Mucosa of stomach (tissue), 1 donor: ENCODE data around the gene CERS6.
"Not testable (repeated sequence)": the region's sequence is repeated elsewhere in the genome, so short reads cannot be mapped to it uniquely, and the experiment has no call there.

Experiments used
- H3K27me3 ChIP-seq: one replicate; pipeline ENCODE4 v1.7.0; 2013; ENCODE audit warnings: mild to moderate bottlenecking, low read length; ENCODE audit not compliant: control insufficient read depth, insufficient read depth
- H3K36me3 ChIP-seq: one replicate; pipeline ENCODE4 v1.7.0; 2013; ENCODE audit warnings: low read length; ENCODE audit not compliant: control insufficient read depth, insufficient read depth
- H3K4me1 ChIP-seq: one replicate; pipeline ENCODE4 v1.7.0; 2013; ENCODE audit warnings: mild to moderate bottlenecking, low read length; ENCODE audit not compliant: control insufficient read depth, insufficient read depth
- H3K4me3 ChIP-seq: one replicate; pipeline ENCODE4 v1.7.0; 2013; ENCODE audit warnings: low read length
- H3K9ac ChIP-seq: one replicate; pipeline ENCODE4 v1.7.0; 2013; ENCODE audit warnings: mild to moderate bottlenecking, low read length, moderate library complexity
- H3K9me3 ChIP-seq: one replicate; pipeline ENCODE4 v1.7.0; 2013; ENCODE audit warnings: mild to moderate bottlenecking, low read length, moderate library complexity; ENCODE audit not compliant: control insufficient read depth
- donor health status: Pancreatic carcinoma.

The CERS6 gene

DNA sequence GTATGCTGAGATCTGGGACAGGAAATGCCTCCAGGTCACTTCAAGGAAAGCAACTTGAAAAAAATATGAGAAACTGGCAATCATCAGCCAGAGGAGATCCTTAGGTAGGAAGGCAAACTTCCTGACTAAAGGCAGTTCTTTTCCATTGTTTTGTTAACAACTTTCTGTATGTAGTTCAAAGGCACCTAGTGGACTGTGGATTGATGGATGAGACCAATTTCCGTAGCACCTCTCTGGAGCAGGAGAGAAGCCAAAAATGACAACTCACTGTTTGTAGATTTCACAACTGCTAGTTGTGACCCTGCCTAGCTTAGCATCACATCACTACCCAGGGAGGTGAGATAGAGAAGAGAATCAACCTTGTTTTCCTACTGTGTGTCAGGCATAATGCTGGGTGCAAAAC, 324.6 kb downstream of the CERS6 start:
- no peak overlapping the region for H3K9ac ChIP-seq
- no peaks in the 10 kb centered on the region for H3K36me3 ChIP-seq
- H3K4me1 ChIP-seq, result peaks cover 11% of the 10 kb centered on the region
- H3K4me3 ChIP-seq, result no peak overlapping the region
- H3K27me3 ChIP-seq, result no peaks in the 10 kb centered on the region
- no peaks in the 10 kb centered on the region for H3K9me3 ChIP-seq

DNA sequence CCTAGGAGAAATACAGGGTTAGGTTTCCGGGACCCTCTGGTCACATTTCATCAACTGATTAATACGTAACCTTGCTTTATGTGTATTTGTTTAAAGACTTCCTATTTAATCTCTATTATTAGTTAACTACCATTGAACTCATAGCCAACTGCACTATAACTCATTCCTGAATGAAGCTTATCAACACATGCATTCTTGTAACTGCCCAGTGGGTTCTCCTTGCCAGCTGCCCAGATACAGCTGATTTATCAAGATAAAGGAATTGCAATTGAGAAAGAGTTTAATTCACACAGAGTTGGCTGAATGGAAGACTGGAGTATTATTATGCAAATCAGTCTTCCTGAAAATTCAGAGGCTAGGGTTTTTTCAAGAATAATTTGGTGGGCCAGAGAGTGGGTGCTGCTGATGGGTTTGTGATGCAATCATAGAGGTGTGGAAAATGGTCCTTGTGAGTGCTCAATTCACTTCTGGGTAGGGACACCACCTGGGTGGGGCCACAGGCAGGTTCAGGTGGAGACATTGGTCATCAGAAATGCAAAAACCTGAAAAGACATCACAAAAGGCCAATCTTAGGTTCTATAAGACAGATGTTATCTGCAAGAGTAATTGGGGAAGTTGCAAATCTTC, 325.2 kb downstream of the CERS6 start:
- no peak overlapping the region for H3K9ac ChIP-seq
- H3K36me3 ChIP-seq, result no peaks in the 10 kb centered on the region

DNA sequence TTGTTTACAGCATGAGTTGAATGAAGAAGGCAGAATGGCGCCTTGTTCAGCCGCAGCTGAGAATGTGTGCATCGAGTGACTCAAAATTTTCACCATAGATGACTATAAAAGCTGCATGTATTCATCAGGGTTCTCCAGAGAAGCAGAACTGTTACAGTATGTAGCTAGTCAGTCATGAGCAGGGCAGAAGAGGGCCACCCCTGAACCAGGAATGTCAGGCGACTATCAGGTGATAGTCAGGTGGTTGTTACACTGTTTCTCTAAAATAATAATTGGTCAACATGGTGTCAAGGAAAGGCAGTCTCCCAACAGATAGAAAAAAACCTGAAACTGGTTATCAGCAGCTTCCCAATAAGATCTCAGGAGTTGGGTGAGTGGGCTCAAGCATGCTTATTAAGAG, 326.2 kb downstream of the CERS6 start:
- Histone ChIP-seq H3K9ac (no peak overlapping the region), H3K36me3 (no peaks in the 10 kb centered on the region), H3K27me3 (no peaks in the 10 kb centered on the region), H3K4me3 (no peak overlapping the region), H3K4me1 (peaks cover 11% of the 10 kb centered on the region), H3K9me3 (no peaks in the 10 kb centered on the region)

More for the DNA sequence above, 325.2 kb downstream of the CERS6 start:
- Histone ChIP-seq H3K9me3 (no peaks in the 10 kb centered on the region), H3K4me1 (peaks cover 11% of the 10 kb centered on the region), H3K4me3 (no peak overlapping the region), H3K27me3 (no peaks in the 10 kb centered on the region)

DNA sequence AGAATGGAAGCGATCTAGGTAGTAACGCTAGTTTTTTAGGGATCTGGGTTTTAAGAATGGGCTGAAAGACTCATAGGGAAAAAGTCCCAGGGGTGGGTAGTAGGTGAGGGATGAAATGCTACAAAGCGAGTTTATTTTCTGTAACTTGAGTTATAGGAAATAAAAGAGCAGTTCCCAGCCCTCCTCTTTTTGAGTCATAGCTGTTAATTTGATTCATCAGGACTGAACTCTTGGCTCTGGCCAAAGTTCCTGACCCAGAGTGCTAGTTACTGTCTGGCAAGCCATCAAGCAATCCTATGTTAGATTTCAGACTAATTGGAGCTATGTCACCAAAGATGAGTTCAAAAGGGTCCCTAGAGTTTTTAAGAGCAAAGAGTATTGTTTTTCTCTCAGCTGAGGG, 328.9 kb downstream of the CERS6 start:
- no peaks in the 10 kb centered on the region for H3K9me3 ChIP-seq
- H3K4me3 ChIP-seq, result no peak overlapping the region
- no peaks in the 10 kb centered on the region for H3K27me3 ChIP-seq
- no peak overlapping the region for H3K9ac ChIP-seq
- H3K36me3 ChIP-seq, result no peaks in the 10 kb centered on the region
- H3K4me1 ChIP-seq, result peaks cover 11% of the 10 kb centered on the region

DNA sequence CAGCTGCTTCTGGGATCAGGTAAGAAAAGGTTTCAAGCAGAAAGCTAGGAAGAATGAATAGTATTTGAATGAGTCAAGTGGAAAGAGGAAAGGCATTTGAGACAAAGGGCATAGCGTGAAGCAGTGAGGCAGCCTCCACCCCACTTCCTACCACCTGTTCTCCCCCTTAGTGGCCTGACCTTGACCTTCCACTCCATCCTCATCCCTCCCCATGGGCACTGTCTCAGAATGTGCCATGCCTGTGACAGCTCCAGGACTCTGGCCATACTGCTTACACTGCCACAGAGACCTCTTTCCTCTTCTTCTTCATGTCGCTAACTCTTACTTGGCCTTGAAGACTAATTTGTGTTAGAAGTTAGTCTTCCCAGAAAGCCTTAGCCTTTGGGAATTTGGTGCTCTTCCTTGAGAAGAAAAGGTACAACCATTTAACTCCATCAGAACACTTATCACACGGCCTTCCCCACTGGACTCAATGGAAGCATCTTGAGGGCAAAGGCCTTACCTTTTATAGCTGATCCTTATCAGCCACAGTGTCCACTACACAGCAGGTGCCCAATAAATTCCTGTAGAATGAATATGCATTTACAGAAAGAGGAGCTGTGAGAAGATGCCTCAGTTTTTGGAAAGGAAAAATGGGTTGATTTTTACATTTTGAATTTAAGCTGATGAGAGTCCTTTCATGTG, 331.2 kb downstream of the CERS6 start:
- no peaks in the 10 kb centered on the region for H3K4me1 ChIP-seq
- H3K36me3 ChIP-seq, result no peaks in the 10 kb centered on the region
- H3K9me3 ChIP-seq, result no peaks in the 10 kb centered on the region
- H3K4me3 ChIP-seq, result no peak overlapping the region
- H3K27me3 ChIP-seq, result no peaks in the 10 kb centered on the region
- no peak overlapping the region for H3K9ac ChIP-seq

DNA sequence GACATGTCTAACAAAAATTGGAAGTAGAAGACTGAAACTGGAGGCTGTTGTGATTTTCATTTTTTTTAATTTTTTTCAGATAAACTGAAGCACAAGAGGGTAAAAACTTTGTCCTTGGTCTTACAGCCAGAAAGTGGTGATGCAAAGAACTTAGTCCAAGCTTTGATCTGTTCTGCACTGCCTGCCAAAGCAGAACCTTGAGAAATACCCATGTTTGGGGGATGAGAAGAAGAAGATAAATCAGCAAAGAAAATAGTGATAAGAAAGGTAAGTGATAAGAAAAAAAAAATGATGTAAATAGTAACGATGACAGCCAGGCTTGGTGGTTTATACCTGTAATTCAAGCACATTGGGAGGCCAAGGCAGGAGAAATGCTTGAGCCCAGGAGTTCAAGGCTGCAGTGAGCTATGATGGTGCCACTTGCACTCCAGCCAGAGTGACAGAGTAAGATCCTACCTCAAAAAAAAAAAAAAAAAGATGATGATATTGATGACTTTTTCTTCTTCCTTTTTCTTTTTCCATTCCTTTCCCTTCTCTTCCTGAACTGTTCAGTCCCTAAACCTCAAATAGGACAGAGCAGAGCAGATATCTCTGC, 331.8 kb downstream of the CERS6 start:
- no peaks in the 10 kb centered on the region for H3K4me1 ChIP-seq
- no peak overlapping the region for H3K4me3 ChIP-seq
- H3K27me3 ChIP-seq, result no peaks in the 10 kb centered on the region
- no peak overlapping the region for H3K9ac ChIP-seq
- no peaks in the 10 kb centered on the region for H3K9me3 ChIP-seq
- no peaks in the 10 kb centered on the region for H3K36me3 ChIP-seq

DNA sequence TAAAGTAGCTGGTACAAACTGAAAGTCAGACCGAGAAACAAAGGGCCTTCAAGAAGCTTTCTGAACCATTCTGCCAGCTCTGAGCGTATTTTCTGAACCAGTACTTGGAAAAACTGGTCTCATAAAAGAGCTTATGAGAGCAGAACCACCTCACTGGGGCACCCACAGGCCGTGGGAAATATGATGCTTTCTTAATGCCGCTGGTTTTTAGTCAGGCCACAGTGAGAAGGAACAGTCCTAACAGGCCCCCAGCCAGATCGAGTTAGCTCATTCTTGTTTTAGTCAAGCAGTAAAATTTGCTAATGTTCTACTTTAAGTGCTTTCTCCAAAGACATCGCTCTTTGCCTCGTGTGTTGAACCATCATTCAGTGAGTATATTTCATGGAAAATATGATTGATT, 333.7 kb downstream of the CERS6 start:
- Histone ChIP-seq H3K9me3 (no peaks in the 10 kb centered on the region), H3K36me3 (no peaks in the 10 kb centered on the region)

DNA sequence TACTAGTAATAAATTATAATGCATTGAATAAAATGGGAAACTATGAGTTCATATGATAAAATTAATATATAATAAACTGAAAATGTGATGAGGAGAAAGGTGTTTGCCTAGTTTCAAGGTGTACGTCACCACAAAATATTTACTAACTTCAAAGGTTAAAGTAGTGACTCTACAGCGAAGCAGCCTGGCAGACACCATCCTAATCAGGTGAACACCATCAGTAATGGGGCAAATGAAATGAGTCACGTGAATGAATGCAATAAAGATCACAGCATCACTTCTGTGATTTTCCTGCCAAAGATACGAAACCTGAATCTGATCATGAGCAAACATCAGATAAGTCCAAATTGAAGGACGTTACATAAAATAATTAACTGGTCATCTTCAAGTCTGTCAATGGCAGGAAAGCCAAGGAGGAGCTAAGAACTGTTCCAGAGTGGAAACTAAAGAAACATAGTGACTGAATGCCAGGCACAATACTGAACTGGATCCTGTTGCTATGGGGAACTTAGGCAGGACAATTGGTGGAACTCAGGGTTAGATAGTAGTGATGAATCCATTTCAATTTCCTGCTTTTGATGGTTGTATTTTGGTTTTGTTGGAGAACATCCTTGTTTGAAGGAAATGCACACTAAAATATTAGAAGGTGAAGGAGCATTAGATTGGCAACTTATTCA, 334.3 kb downstream of the CERS6 start:
- Histone ChIP-seq H3K27me3 (no peaks in the 10 kb centered on the region), H3K9ac (no peak overlapping the region), H3K9me3 (no peaks in the 10 kb centered on the region), H3K4me1 (no peaks in the 10 kb centered on the region), H3K36me3 (no peaks in the 10 kb centered on the region), H3K4me3 (no peak overlapping the region)

More for the DNA sequence above, 333.7 kb downstream of the CERS6 start:
- H3K4me3 ChIP-seq, result no peak overlapping the region
- no peaks in the 10 kb centered on the region for H3K4me1 ChIP-seq
- H3K9ac ChIP-seq, result no peak overlapping the region
- no peaks in the 10 kb centered on the region for H3K27me3 ChIP-seq

DNA sequence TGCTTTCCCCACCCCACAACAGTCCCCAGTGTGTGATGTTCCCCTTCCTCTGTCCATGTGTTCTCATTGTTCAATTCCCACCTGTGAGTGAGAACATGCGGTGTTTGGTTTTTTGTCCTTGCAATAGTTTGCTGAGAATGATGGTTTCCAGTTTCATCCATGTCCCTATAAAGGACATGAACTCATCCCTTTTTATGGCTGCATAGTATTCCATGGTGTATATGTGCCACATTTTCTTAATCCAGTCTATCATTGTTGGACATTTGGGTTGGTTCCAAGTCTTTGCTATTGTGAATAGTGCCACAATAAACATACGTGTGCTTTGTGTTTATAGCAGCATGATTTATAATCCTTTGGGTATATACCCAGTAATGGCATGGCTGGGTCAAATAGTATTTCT, 335.1 kb downstream of the CERS6 start:
- H3K9ac ChIP-seq, H3K27me3 ChIP-seq, H3K4me3 ChIP-seq, H3K36me3 ChIP-seq, H3K4me1 ChIP-seq, H3K9me3 ChIP-seq: not testable (repeated sequence)

DNA sequence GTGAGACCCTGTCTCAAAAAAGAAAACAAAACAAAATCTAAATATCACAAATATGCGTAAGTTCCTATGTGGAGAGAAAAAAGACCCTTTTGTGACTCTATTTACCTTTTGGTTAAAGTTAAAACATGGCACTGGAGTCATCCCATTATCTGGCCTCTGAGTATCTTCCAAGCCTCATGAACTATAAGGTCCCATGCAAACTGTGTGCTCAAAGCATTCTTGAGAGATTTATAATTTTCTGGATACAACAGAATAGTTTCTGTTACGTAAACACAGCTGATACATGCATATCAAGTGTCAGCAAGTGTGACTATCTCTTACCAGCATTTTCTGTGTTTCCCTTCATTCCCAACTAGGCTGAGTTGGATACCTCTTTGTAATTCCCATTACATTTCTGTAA, 337.5 kb downstream of the CERS6 start:
- Histone ChIP-seq H3K4me3 (no peak overlapping the region), H3K9me3 (no peaks in the 10 kb centered on the region), H3K4me1 (peaks cover 18% of the 10 kb centered on the region), H3K27me3 (no peaks in the 10 kb centered on the region), H3K36me3 (no peaks in the 10 kb centered on the region), H3K9ac (no peak overlapping the region)

DNA sequence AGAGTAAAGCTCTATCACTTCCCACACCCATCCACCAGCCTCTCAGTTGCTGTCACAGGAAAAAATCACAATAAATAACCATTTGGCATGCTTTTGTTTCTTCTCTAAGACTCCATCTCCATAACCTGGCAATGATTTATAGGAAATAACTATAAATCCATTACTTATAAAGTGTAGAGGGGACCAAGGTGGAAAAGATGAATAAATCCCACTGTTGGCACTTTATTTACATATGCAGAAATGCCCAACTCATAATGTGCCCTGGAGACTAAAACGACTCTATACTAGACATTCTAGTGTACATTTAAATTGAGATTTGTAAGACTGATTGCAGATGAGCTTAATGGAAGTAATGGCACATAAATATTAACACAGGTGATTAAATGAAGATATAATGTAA, 338.9 kb downstream of the CERS6 start:
- H3K27me3 ChIP-seq, result no peaks in the 10 kb centered on the region
- no peaks in the 10 kb centered on the region for H3K36me3 ChIP-seq
- no peaks in the 10 kb centered on the region for H3K9me3 ChIP-seq
- no peak overlapping the region for H3K4me3 ChIP-seq
- no peak overlapping the region for H3K9ac ChIP-seq
- H3K4me1 ChIP-seq, result peaks cover 28% of the 10 kb centered on the region

DNA sequence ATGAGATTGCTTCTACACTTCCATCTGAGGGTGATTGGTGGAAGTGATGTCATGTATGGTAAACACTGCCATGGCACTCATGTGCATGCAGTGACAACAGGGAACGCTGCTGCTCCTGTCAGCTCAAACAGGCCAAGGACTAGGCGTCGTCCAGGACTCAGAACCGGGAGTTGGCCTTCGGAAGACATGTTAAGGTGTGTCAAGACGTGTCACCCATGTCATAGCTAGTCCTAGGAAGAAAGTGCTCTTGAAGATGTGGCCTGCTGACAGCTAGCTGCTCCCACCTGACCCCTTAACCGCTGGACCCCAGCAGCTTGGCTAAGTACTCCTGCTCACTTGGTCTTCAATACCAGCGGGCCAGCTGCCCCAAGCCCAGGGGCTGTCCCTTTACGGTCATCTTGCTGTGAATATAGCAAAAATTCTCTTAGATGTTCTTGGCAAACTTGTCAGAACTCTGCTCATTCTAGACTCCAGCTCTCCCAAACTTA, 340.1 kb downstream of the CERS6 start:
- Histone ChIP-seq H3K27me3 (no peaks in the 10 kb centered on the region), H3K9ac (no peak overlapping the region), H3K36me3 (no peaks in the 10 kb centered on the region), H3K4me1 (peaks cover 30% of the 10 kb centered on the region), H3K4me3 (no peak overlapping the region), H3K9me3 (no peaks in the 10 kb centered on the region)
